Neural progenitor cell (in vitro differentiated cells): ENCODE measurements around the gene UBR4. TPM values are rescaled to one million over a fixed set of nuclear protein-coding genes. Genes with fewer than 3 reads are reported as not detected.

Source experiments
- DNase-seq: peaks from one replicate; pipeline ENCODE4 v3.0.0-alpha.2; 2016; ENCODE audit warnings: low spot score
- H2AFZ ChIP-seq: fragments of 200-600 bp; sonication (generic); replicated peaks from 2 replicates; pipeline ENCODE4 v1.6.1; 2016; ENCODE audit warnings: antibody characterized with exemption
- H3F3A ChIP-seq: fragments of 200-600 bp; sonication (generic); 2 replicates; pipeline ENCODE4 v1.6.1; 2016; ENCODE audit warnings: antibody characterized with exemption, low read depth
- H3K27ac ChIP-seq: fragments of 200-600 bp; sonication (generic); 2 replicates; pipeline ENCODE4 v1.5.1; 2016; ENCODE audit warnings: mild to moderate bottlenecking
- H3K27me3 ChIP-seq: fragments of 200-600 bp; sonication (generic); 2 replicates; pipeline ENCODE4 v1.6.1; 2016; ENCODE audit warnings: mild to moderate bottlenecking, moderate library complexity
- H3K36me3 ChIP-seq: fragments of 200-600 bp; sonication (generic); 2 replicates; pipeline ENCODE4 v1.5.1; 2016
- H3K4me1 ChIP-seq: fragments of 200-600 bp; sonication (generic); 2 replicates; pipeline ENCODE4 v1.6.1; 2016; ENCODE audit warnings: mixed run types
- H3K4me2 ChIP-seq: fragments of 200-600 bp; sonication (generic); 2 replicates; pipeline ENCODE4 v1.6.1; 2016
- H3K4me3 ChIP-seq: fragments of 200-600 bp; sonication (generic); 2 replicates; pipeline ENCODE4 v1.5.1; 2016
- H3K79me2 ChIP-seq: fragments of 200-600 bp; sonication (generic); 2 replicates; pipeline ENCODE4 v1.6.1; 2016; ENCODE audit warnings: low read depth
- H3K9ac ChIP-seq: fragments of 200-600 bp; sonication (generic); 2 replicates; pipeline ENCODE4 v1.6.1; 2016
- H3K9me3 ChIP-seq: fragments of 200-600 bp; sonication (generic); 2 replicates; pipeline ENCODE4 v1.5.1; 2016; ENCODE audit warnings: low read depth
- H4K20me1 ChIP-seq: fragments of 200-600 bp; sonication (generic); 2 replicates; pipeline ENCODE4 v1.6.1; 2016; ENCODE audit warnings: low read depth
- H3K27ac Mint-ChIP-seq: 3 replicates; pipeline ENCODE4 v1.8.0; 2021; ENCODE audit warnings: mixed read lengths
- H3K27me3 Mint-ChIP-seq: 2 replicates; pipeline ENCODE4 v1.8.0; 2022; ENCODE audit warnings: low read depth, mild to moderate bottlenecking, inconsistent platforms, moderate library complexity, mixed read lengths; ENCODE audit not compliant: insufficient read depth
- H3K36me3 Mint-ChIP-seq: 3 replicates; pipeline ENCODE4 v1.8.0; 2021; ENCODE audit warnings: mixed read lengths
- H3K4me1 Mint-ChIP-seq: 3 replicates; pipeline ENCODE4 v1.8.0; 2021; ENCODE audit warnings: mixed read lengths
- H3K4me3 Mint-ChIP-seq: 3 replicates; pipeline ENCODE4 v1.8.0; 2021; ENCODE audit warnings: mild to moderate bottlenecking, moderate library complexity, mixed read lengths
- H3K9me3 Mint-ChIP-seq: 3 replicates; pipeline ENCODE4 v1.8.0; 2020; ENCODE audit warnings: mixed read lengths
- CTCF ChIP-seq: fragments of 200-600 bp; sonication (generic); IDR thresholded peaks from 2 replicates; pipeline ENCODE4 v1.5.1; 2017; ENCODE audit warnings: antibody characterized with exemption, mild to moderate bottlenecking
- EZH2 ChIP-seq: fragments of 200-600 bp; sonication (generic); IDR thresholded peaks from 2 replicates; pipeline ENCODE4 v1.6.1; 2017; ENCODE audit warnings: antibody characterized with exemption, mild to moderate bottlenecking, moderate library complexity
- EZH2phosphoT487 ChIP-seq: fragments of 200-600 bp; sonication (generic); IDR thresholded peaks from 2 replicates; pipeline ENCODE4 v1.6.1; 2017; ENCODE audit warnings: antibody characterized with exemption
- total RNA-seq: library from RNA; depleted of rRNA; stranded (reverse); fragments of >200 nt; gene quantifications from 2 replicates; pipeline ENCODE4 v1.2.3, GENCODE V29; 2015; ENCODE audit warnings: low replicate concordance

UBR4 gene
- total RNA-seq, 1 donor from 2014 or later = 71.2 TPM

- no peaks in the 10 kb centered on the region for H3K9me3 Mint-ChIP-seq
- H2AFZ ChIP-seq = no peak overlapping the region
- H3K27ac Mint-ChIP-seq = peak overlapping the region; percentile 20
- H3K79me2 ChIP-seq = no peaks in the 10 kb centered on the region
- TF ChIP-seq EZH2phosphoT487 (no peak), EZH2 (no peak), CTCF (peak; percentile 6)
- H3K4me1 Mint-ChIP-seq = peaks cover 17% of the 10 kb centered on the region
- H3K4me2 ChIP-seq = no peak overlapping the region
- no peaks in the 10 kb centered on the region for H3K9me3 ChIP-seq
- no peaks in the 10 kb centered on the region for H3K36me3 Mint-ChIP-seq
- no peaks in the 10 kb centered on the region for H3K36me3 ChIP-seq
- H3F3A ChIP-seq = no peaks in the 10 kb centered on the region
- no peaks in the 10 kb centered on the region for H4K20me1 ChIP-seq
- no peak overlapping the region for H3K27ac ChIP-seq
- no peak overlapping the region for H3K4me3 Mint-ChIP-seq
- H3K27me3 Mint-ChIP-seq = peaks cover 4% of the 10 kb centered on the region
- no peaks in the 10 kb centered on the region for H3K27me3 ChIP-seq
- H3K9ac ChIP-seq = no peak overlapping the region
- DNase-seq = no peak
- no peak overlapping the region for H3K4me3 ChIP-seq
- peaks cover 3% of the 10 kb centered on the region for H3K4me1 ChIP-seq
Measured at GRCh38 chr1:19032701-19033514, 177.2 kb downstream of the UBR4 start.

DNA sequence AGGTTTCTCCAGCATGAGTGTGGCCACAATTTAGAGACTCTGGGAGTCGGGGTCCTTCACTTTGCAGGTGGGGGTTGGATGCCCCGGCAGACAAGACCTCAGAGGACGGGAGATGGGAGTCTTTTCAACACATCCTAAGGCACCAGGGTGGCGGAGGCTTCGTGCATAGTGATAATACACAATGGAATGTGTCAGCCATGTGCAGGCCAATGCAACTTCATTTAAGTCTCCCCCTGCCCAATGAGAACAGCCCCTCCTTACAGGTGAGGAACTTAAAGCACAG is 177.7 kb downstream of the UBR4 start:
- Mint-ChIP-seq H3K36me3 (no peaks in the 10 kb centered on the region), H3K4me3 (no peak overlapping the region), H3K9me3 (no peaks in the 10 kb centered on the region), H3K27me3 (peaks cover 4% of the 10 kb centered on the region), H3K4me1 (peaks cover 19% of the 10 kb centered on the region), H3K27ac (peak overlapping the region; percentile 63)
- no peak for DNase-seq
- H3K4me2 ChIP-seq = no peak overlapping the region
- no peak overlapping the region for H3K9ac ChIP-seq
- no peaks in the 10 kb centered on the region for H3K27me3 ChIP-seq
- no peak for TF ChIP-seq EZH2
- TF ChIP-seq EZH2phosphoT487 = no peak
- no peak for TF ChIP-seq CTCF
- H3K27ac ChIP-seq = no peak overlapping the region
- H3K9me3 ChIP-seq = no peaks in the 10 kb centered on the region
- H4K20me1 ChIP-seq = no peaks in the 10 kb centered on the region
- H3K4me3 ChIP-seq = no peak overlapping the region
- no peak overlapping the region for H2AFZ ChIP-seq
- H3K4me1 ChIP-seq = peaks cover 4% of the 10 kb centered on the region
- H3K79me2 ChIP-seq = no peaks in the 10 kb centered on the region
- no peaks in the 10 kb centered on the region for H3K36me3 ChIP-seq
- H3F3A ChIP-seq = no peaks in the 10 kb centered on the region

GRCh38 chr1:19029191-19030085 is 180.6 kb downstream of the UBR4 start:
- Mint-ChIP-seq H3K27ac (no peak overlapping the region), H3K27me3 (peaks cover 4% of the 10 kb centered on the region), H3K36me3 (no peaks in the 10 kb centered on the region), H3K4me1 (peaks cover 8% of the 10 kb centered on the region), H3K9me3 (peaks cover 1% of the 10 kb centered on the region), H3K4me3 (no peak overlapping the region)
- TF ChIP-seq CTCF (no peak), EZH2phosphoT487 (no peak), EZH2 (no peak)
- H3K36me3 ChIP-seq = no peaks in the 10 kb centered on the region
- H3K9me3 ChIP-seq = no peaks in the 10 kb centered on the region
- no peak for DNase-seq
- H3K4me2 ChIP-seq = no peak overlapping the region
- H3K9ac ChIP-seq = no peak overlapping the region
- no peak overlapping the region for H3K4me3 ChIP-seq
- H3K27me3 ChIP-seq = no peaks in the 10 kb centered on the region
- no peaks in the 10 kb centered on the region for H3F3A ChIP-seq
- H3K4me1 ChIP-seq = peaks cover 4% of the 10 kb centered on the region
- H2AFZ ChIP-seq = no peak overlapping the region
- no peaks in the 10 kb centered on the region for H4K20me1 ChIP-seq
- no peaks in the 10 kb centered on the region for H3K79me2 ChIP-seq
- H3K27ac ChIP-seq = no peak overlapping the region
